Esophagus squamous epithelium (tissue), 4 donors: Measurements from ENCODE around the gene OR52K2.

Experiments used
- CTCF ChIP-seq, 6 experiments: fragments of 450-650 bp in 4 of 6; fragments of 200-600 bp in 2 of 6; sonication (generic) in 2 of 6; IDR thresholded peaks; one replicate each; pipeline ENCODE4 v1.5.1; 2016 to 2019; ENCODE audit warnings: antibody characterized with exemption in 6 of 6, mild to moderate bottlenecking in 4 of 6, moderate library complexity in 4 of 6
- POLR2A ChIP-seq, 4 donors: fragments of 450-650 bp; IDR thresholded peaks; one replicate each; pipeline ENCODE4 v1.6.1; 2017; ENCODE audit warnings: antibody characterized with exemption in 4 of 4, mild to moderate bottlenecking in 4 of 4, moderate library complexity in 3 of 4

- TF ChIP-seq CTCF (IDR thresholded peaks at IDR 0.05) (no peak), POLR2A (IDR thresholded peaks at IDR 0.05) (no peak)
Observed at GRCh38 chr11:4480577-4481239, 31.6 kb downstream of the OR52K2 start.
